Duodenal mucosa (tissue), 2 donors: ENCODE data around the gene GPRIN1.
A peak's percentile ranks its signal among the peaks of the same experiment; 100 is the strongest.

Experiments used
- H3K27ac ChIP-seq: one replicate; pipeline ENCODE4 v1.7.0; 2013; ENCODE audit warnings: low read depth, low read length
- H3K27me3 ChIP-seq, 2 donors: one replicate each; pipeline ENCODE4 v1.7.0; 2013; ENCODE audit warnings: low read length in 2 of 2, control low read depth in 1 of 2; ENCODE audit not compliant: insufficient read depth in 2 of 2, control insufficient read depth in 1 of 2
- H3K36me3 ChIP-seq, 2 donors: one replicate each; pipeline ENCODE4 v1.7.0; 2013; ENCODE audit warnings: low read length in 2 of 2, control low read depth in 1 of 2; ENCODE audit not compliant: insufficient read depth in 2 of 2, control insufficient read depth in 1 of 2
- H3K4me1 ChIP-seq, 2 donors: one replicate each; pipeline ENCODE4 v1.7.0; 2013; ENCODE audit warnings: low read length in 2 of 2, control low read depth in 1 of 2; ENCODE audit not compliant: insufficient read depth in 2 of 2, control insufficient read depth in 1 of 2
- H3K4me3 ChIP-seq, 2 donors: one replicate each; pipeline ENCODE4 v1.7.0; 2013; ENCODE audit warnings: low read length in 2 of 2, low read depth in 1 of 2
- H3K9ac ChIP-seq, 2 donors: one replicate each; pipeline ENCODE4 v1.7.0; 2013; ENCODE audit warnings: low read length in 2 of 2, low read depth in 1 of 2
- H3K9me3 ChIP-seq, 2 donors: one replicate each; pipeline ENCODE4 v1.7.0; 2013; ENCODE audit warnings: low read length in 2 of 2, control low read depth in 1 of 2; ENCODE audit not compliant: control insufficient read depth in 1 of 2

The GPRIN1 gene

GRCh38 chr5:176612855-176613254 is 2.9 kb upstream of the GPRIN1 start:
- Histone ChIP-seq H3K9ac (no peak overlapping the region), H3K4me3 (no peak overlapping the region), H3K9me3 (no peaks in the 10 kb centered on the region), H3K36me3 (no peaks in the 10 kb centered on the region), H3K27ac (no peak overlapping the region), H3K4me1 (no peaks in the 10 kb centered on the region), H3K27me3 (peaks cover 22 to 28% of the 10 kb centered on the region in 2 donors)

- Histone ChIP-seq H3K4me1 (no peaks in the 10 kb centered on the region), H3K4me3 (no peak overlapping the region), H3K27ac (no peak overlapping the region), H3K9ac (no peak overlapping the region), H3K27me3 (peaks cover 19 to 23% of the 10 kb centered on the region in 2 donors), H3K36me3 (no peaks in the 10 kb centered on the region), H3K9me3 (no peaks in the 10 kb centered on the region)
These were observed 2.1 kb upstream of the GPRIN1 start for GRCh38 chr5:176612008-176612407.

DNA sequence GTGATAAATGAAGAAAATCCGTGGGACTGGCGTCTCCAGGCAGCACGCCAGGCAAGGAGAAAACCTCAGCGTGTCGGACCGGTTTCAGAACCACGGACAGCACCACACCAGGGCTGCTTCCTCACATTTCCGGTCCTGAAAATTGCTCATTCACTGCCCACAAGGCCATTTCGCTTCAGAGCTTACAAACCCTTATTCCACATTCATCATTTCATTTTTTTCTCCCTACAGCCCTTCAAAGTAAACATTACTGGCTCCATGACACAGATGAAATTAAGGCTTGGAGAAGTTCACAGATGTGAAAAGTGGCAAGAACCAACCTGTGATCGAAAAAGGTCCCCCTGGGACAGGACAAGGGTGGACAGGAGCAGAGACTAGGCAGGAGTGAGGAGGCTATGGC is 1.5 kb upstream of the GPRIN1 start:
- Histone ChIP-seq H3K4me3 (no peak overlapping the region), H3K4me1 (no peaks in the 10 kb centered on the region), H3K9ac (no peak overlapping the region), H3K9me3 (no peaks in the 10 kb centered on the region), H3K27me3 (peaks cover 19 to 23% of the 10 kb centered on the region in 2 donors), H3K27ac (no peak overlapping the region), H3K36me3 (no peaks in the 10 kb centered on the region)

DNA sequence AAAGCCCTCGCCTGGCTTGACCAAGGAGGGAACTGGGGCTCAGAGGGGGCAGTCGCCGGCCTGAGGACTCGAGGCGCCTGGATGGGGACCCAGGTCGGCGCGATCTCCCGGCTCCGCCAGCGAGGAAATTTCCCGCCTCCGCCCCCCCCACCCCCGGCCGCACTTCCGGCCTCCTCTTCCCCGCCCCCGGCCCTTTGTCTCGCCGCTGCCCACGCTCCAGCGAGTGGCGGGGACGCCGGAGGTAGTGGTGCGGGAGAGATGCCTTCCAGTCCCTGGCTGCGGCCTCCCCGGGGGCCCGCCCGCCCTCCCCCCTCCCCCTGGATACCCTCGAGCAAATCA is 448 bp upstream of the GPRIN1 start:
- Histone ChIP-seq H3K4me1 (no peaks in the 10 kb centered on the region), H3K9me3 (no peaks in the 10 kb centered on the region), H3K36me3 (no peaks in the 10 kb centered on the region), H3K27me3 (peaks cover 19 to 23% of the 10 kb centered on the region in 2 donors), H3K9ac (no peak overlapping the region), H3K4me3 (peak overlapping the region; percentile 50 to 73), H3K27ac (no peak overlapping the region)

DNA sequence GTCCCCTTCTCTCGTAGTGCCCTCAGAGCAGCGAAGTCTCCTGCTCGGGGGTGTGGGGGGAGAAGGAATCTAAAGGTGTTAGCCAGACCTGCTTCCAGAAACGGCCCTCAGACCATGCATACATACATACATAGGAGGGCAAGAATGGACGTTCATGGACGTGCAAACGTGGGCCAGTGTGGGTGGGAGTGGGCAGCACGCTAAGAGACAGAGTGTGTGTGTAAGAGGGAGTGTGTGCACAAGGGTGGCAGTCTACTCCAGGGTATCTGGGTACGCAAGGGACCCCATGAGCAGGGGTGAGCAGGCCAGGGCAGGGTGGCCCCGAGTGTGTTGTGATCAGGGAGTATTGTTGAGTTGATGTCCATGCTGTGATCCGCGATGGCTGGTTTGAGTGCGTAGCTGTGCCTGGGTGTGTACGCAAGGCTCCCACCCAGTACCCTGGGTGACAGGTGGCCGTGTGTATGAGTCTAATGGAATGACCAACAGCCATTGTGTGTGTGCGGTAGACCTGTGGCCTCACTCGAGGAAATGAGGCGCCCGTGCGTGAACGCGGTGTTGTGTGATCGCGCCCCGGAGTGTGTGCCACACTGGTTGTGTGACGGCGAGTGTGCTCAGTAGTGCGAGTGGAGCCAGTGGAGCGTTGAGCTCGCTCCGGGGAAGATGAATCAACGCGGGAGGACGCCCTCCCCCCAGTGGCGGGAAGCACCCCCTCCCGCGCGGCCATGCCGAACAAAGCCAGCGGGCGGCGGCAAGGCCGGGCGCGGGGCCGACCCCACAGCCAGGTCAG is 826 bp downstream of the GPRIN1 start:
- H3K4me3 ChIP-seq: peak overlapping the region in 1 of 2 donors; percentile 53
- H3K9me3 ChIP-seq: no peaks in the 10 kb centered on the region
- H3K4me1 ChIP-seq: no peaks in the 10 kb centered on the region
- H3K27me3 ChIP-seq: peaks cover 19 to 23% of the 10 kb centered on the region in 2 donors
- no peak overlapping the region for H3K9ac ChIP-seq
- H3K36me3 ChIP-seq: no peaks in the 10 kb centered on the region
- no peak overlapping the region for H3K27ac ChIP-seq

DNA sequence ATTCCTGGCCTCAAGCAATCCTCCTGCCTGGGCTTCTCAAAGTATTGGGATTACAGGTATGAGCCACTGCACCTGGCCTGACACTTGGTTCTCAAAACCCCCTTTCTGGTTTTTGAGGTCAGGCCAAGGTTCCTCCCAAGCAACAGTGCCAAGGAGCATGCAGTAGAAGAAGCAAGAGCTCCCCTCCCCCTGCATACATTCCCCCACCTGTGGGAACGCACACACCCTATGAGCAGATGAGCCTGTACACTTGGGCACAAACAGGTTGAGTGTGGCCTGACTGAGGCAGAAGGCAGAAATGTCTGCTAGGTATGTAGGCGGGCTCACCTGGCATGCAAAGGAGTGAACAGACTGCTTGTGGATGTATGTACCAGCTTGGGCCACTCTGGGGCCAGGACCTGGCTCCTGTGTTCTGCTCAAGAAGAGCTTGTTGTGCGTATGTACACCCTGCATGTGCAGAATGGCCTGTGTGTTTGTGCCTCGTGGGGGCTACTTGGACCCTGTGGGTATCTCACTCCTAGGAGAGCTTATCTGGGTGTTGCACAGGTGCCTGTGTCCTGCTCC is 1.7 kb downstream of the GPRIN1 start:
- no peak overlapping the region for H3K4me3 ChIP-seq
- no peaks in the 10 kb centered on the region for H3K36me3 ChIP-seq
- H3K27me3 ChIP-seq: peaks cover 19 to 23% of the 10 kb centered on the region in 2 donors
- H3K4me1 ChIP-seq: no peaks in the 10 kb centered on the region
- no peak overlapping the region for H3K9ac ChIP-seq
- no peaks in the 10 kb centered on the region for H3K9me3 ChIP-seq
- H3K27ac ChIP-seq: no peak overlapping the region

- Histone ChIP-seq H3K27me3 (peaks cover 8 to 15% of the 10 kb centered on the region in 2 donors), H3K9me3 (no peaks in the 10 kb centered on the region)
These were observed 3.1 kb downstream of the GPRIN1 start for GRCh38 chr5:176606875-176607274.

GRCh38 chr5:176606032-176606431 is 3.9 kb downstream of the GPRIN1 start:
- H3K9me3 ChIP-seq: no peaks in the 10 kb centered on the region
- no peak overlapping the region for H3K4me3 ChIP-seq
- no peak overlapping the region for H3K9ac ChIP-seq
- no peak overlapping the region for H3K27ac ChIP-seq
- no peaks in the 10 kb centered on the region for H3K4me1 ChIP-seq
- peaks cover 4 to 14% of the 10 kb centered on the region in 2 donors for H3K27me3 ChIP-seq
- H3K36me3 ChIP-seq: no peaks in the 10 kb centered on the region

More at GRCh38 chr5:176606875-176607274, 3.1 kb downstream of the GPRIN1 start:
- H3K36me3 ChIP-seq: no peaks in the 10 kb centered on the region
- H3K27ac ChIP-seq: no peak overlapping the region
- H3K9ac ChIP-seq: no peak overlapping the region
- no peaks in the 10 kb centered on the region for H3K4me1 ChIP-seq
- no peak overlapping the region for H3K4me3 ChIP-seq

DNA sequence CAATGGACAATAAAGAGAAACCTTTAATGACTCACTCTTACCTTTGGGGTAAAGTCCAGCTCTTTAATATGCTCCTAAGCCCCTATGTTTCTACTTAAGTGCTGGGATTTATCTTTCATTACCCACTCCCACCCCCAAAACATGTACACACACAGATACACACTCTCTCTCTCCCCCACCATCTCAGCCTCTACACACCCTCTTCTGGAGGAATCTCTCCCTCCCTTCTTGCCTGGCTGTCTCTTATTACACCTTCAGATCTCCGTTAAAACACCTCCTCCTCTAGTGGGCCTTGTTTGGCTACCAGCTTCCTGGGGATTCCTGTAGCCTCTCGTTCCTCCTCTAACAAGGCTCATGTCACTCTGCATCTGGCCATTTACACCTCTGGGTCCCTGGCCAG is 6.9 kb downstream of the GPRIN1 start:
- Histone ChIP-seq H3K9me3 (no peaks in the 10 kb centered on the region), H3K4me1 (no peaks in the 10 kb centered on the region), H3K4me3 (no peak overlapping the region), H3K27me3 (peaks cover 0 to 4% of the 10 kb centered on the region in 2 donors), H3K36me3 (no peaks in the 10 kb centered on the region), H3K27ac (no peak overlapping the region), H3K9ac (no peak overlapping the region)

GRCh38 chr5:176601901-176602482 is 8.0 kb downstream of the GPRIN1 start:
- Histone ChIP-seq H3K9me3 (no peaks in the 10 kb centered on the region), H3K36me3 (no peaks in the 10 kb centered on the region), H3K27ac (no peak overlapping the region), H3K4me1 (no peaks in the 10 kb centered on the region), H3K27me3 (peaks cover 0 to 9% of the 10 kb centered on the region in 2 donors), H3K9ac (no peak overlapping the region), H3K4me3 (no peak overlapping the region)
